ENCODE results near the gene SYT1.

SYT1 gene

GRCh38 chr12:78888568-78888967 is 24.0 kb downstream of the SYT1 start (continued):
- no peak for TF ChIP-seq MYNN (tag by site-specific recombination; IDR thresholded peaks at IDR 0.05; ENCODE audit: borderline replicate concordance)
- TF ChIP-seq PBX3 (CRISPR knock-in tag; IDR thresholded peaks at IDR 0.05) = no peak

GRCh38 chr12:78891646-78892353 is 27.2 kb downstream of the SYT1 start:
- ChIA-PET CTCF (interaction anchor here (0.6 kb wide), 1 partner anchor 1614 kb away, joined by 3 read pairs; no protein-coding TSS in a partner anchor), POLR2A (no interaction called here)
- no peaks in the 10 kb centered on the region for H3K36me3 ChIP-seq (ENCODE audit: control insufficient read depth in 2 of 2, insufficient read depth in 1 of 2, low read length in 2 of 2)
- TF ChIP-seq ZBTB44 (tag by site-specific recombination; IDR thresholded peaks at IDR 0.05) (no peak), ZXDB (tag by site-specific recombination; IDR thresholded peaks at IDR 0.05) (no peak), ZNF837 (tag by site-specific recombination; IDR thresholded peaks at IDR 0.05) (no peak), ZNF701 (tag by site-specific recombination; IDR thresholded peaks at IDR 0.05) (no peak), ZNF549 (tag by site-specific recombination; IDR thresholded peaks at IDR 0.05) (no peak), ZNF202 (tag by site-specific recombination; IDR thresholded peaks at IDR 0.05; ENCODE audit: borderline replicate concordance) (no peak), ZBTB7A (tag by site-specific recombination; IDR thresholded peaks at IDR 0.05; ENCODE audit: low read depth) (no peak), PATZ1 (tag by site-specific recombination; IDR thresholded peaks at IDR 0.05) (no peak), ZEB2 (tag by site-specific recombination; IDR thresholded peaks at IDR 0.05) (no peak), ZNF24 (tag by site-specific recombination; IDR thresholded peaks at IDR 0.05) (no peak), ZNF174 (tag by site-specific recombination; IDR thresholded peaks at IDR 0.05) (no peak), ZNF239 (tag by site-specific recombination; IDR thresholded peaks at IDR 0.05) (no peak), ZNF155 (tag by site-specific recombination; IDR thresholded peaks at IDR 0.05) (no peak), ZNF677 (tag by site-specific recombination; IDR thresholded peaks at IDR 0.05) (no peak)
- no peaks in the 10 kb centered on the region for H3K9me3 ChIP-seq (ENCODE audit: control insufficient read depth, insufficient read depth, low read depth, low read length)
- H3K4me1 ChIP-seq (ENCODE audit: control insufficient read depth, insufficient read depth, low read length) = no peaks in the 10 kb centered on the region
- H3K27ac ChIP-seq (ENCODE audit: extremely low read depth, low read depth, low read length) = no peak overlapping the region
- H3K4me3 ChIP-seq (ENCODE audit: low read depth, low read length) = no peak overlapping the region

- no peaks in the 10 kb centered on the region for H3K36me3 ChIP-seq (ENCODE audit: control insufficient read depth in 2 of 2, insufficient read depth in 1 of 2, low read length in 2 of 2)
- no peaks in the 10 kb centered on the region for H3K4me1 ChIP-seq (ENCODE audit: control insufficient read depth, insufficient read depth, low read length)
- ChIA-PET POLR2A (no interaction called here), CTCF (no interaction called here)
- H3K27ac ChIP-seq (ENCODE audit: extremely low read depth, low read depth, low read length) = no peak overlapping the region
- H3K9me3 ChIP-seq (ENCODE audit: control insufficient read depth, insufficient read depth, low read depth, low read length) = no peaks in the 10 kb centered on the region
- no peak overlapping the region for H3K4me3 ChIP-seq (ENCODE audit: low read depth, low read length)
- no peak for TF ChIP-seq PRDM2 (tag by site-specific recombination; IDR thresholded peaks at IDR 0.05; ENCODE audit: borderline replicate concordance)
- no peak for TF ChIP-seq ZNF645 (tag by site-specific recombination; IDR thresholded peaks at IDR 0.05)
- no peak for TF ChIP-seq SP7 (tag by site-specific recombination; IDR thresholded peaks at IDR 0.05)
Measured at GRCh38 chr12:78898416-78898815, 33.8 kb downstream of the SYT1 start.

Data from HEK293 (cell line).